A673 (cell line): ENCODE data around the gene ARFGAP2. TPM values are rescaled to one million over a fixed set of nuclear protein-coding genes. Genes with fewer than 3 reads are reported as not detected.

Experiments
- BruUV-seq: library from RNA; stranded (reverse); fragments of 400-500 nt; replicated peaks from 2 replicates; lab custom pipeline; 2021; lab: Mats Ljungman, UMichigan
- CTCF ChIA-PET: fragments of 300-600 bp; sonication (Branson Sonifier 250); formaldehyde crosslinking; loops from one replicate; lab custom pipeline; 2022; ENCODE audit warnings: antibody characterized with exemption; lab: Charles Lee
- POLR2A ChIA-PET: fragments of 300-600 bp; sonication (Branson Sonifier 250); formaldehyde crosslinking; loops from one replicate; lab custom pipeline; 2022; ENCODE audit warnings: antibody characterized with exemption; ENCODE audit not compliant: low non-redundant PET; lab: Charles Lee
- DNase-seq: peaks from one replicate; pipeline ENCODE4 v3.0.0-alpha.2; 2015; ENCODE audit warnings: low spot score
- H3K27ac ChIP-seq: fragments of 200-600 bp; sonication (generic); 2 replicates; pipeline ENCODE4 v1.5.1; 2016; ENCODE audit warnings: mixed run types, low read depth, mild to moderate bottlenecking, mixed read lengths, antibody characterized with exemption, low read length; ENCODE audit not compliant: poor library complexity, severe bottlenecking
- H3K27me3 ChIP-seq: fragments of 200-600 bp; sonication (generic); replicated peaks from 2 replicates; pipeline ENCODE4 v1.6.1; 2017; ENCODE audit warnings: mixed run types, low read depth, mild to moderate bottlenecking, mixed read lengths, antibody characterized with exemption, low read length; ENCODE audit not compliant: insufficient read depth, poor library complexity
- H3K36me3 ChIP-seq: fragments of 200-600 bp; sonication (generic); 2 replicates; pipeline ENCODE4 v1.6.1; 2016; ENCODE audit warnings: mixed run types, mild to moderate bottlenecking, mixed read lengths, antibody characterized with exemption, low read length; ENCODE audit not compliant: insufficient read depth, poor library complexity, severe bottlenecking
- H3K4me1 ChIP-seq: fragments of 200-600 bp; sonication (generic); 2 replicates; pipeline ENCODE4 v1.6.1; 2017; ENCODE audit warnings: mixed run types, mild to moderate bottlenecking, mixed read lengths, antibody characterized with exemption, low read length; ENCODE audit not compliant: insufficient read depth, poor library complexity, severe bottlenecking
- H3K4me3 ChIP-seq: fragments of 200-600 bp; sonication (generic); 2 replicates; pipeline ENCODE4 v1.5.1; 2016; ENCODE audit warnings: low read depth, mixed run types, mild to moderate bottlenecking, mixed read lengths, low read length; ENCODE audit not compliant: poor library complexity, severe bottlenecking
- H3K9me3 ChIP-seq: fragments of 200-600 bp; sonication (generic); 2 replicates; pipeline ENCODE4 v1.6.1; 2016; ENCODE audit warnings: mixed run types, low read depth, mild to moderate bottlenecking, mixed read lengths, antibody characterized with exemption, low read length; ENCODE audit not compliant: poor library complexity, severe bottlenecking
- CTCF ChIP-seq: fragments of 300-800, 200-600 bp; sonication (generic); conservative IDR thresholded peaks from 2 replicates; pipeline ENCODE4 v1.5.1; 2017; ENCODE audit warnings: low read depth, mild to moderate bottlenecking, antibody characterized with exemption, low read length, moderate library complexity, mixed read lengths
- EZH2 ChIP-seq: fragments of 200-600 bp; sonication (generic); IDR thresholded peaks from 2 replicates; pipeline ENCODE4 v1.6.1; 2017; ENCODE audit warnings: borderline replicate concordance, low read depth, mild to moderate bottlenecking, mixed read lengths, antibody characterized with exemption, low read length; ENCODE audit not compliant: poor library complexity, severe bottlenecking
- intact Hi-C: fragments of 100-400 bp; cut with micrococcal nuclease; formaldehyde crosslinking; loops from one replicate; pipeline ENCODE4 v1.10.0; 2022; ENCODE audit not compliant: unreplicated experiment
- total RNA-seq: library from RNA; stranded (reverse); gene quantifications from 2 replicates; pipeline ENCODE4 v1.2.3, GENCODE V29; 2021

Gene ARFGAP2
- total RNA-seq, 1 experiment from 2014 or later, result 179 TPM

GRCh38 chr11:47161134-47161854 is 15.4 kb downstream of the ARFGAP2 start:
- no peak overlapping the region for H3K4me3 ChIP-seq
- no peaks in the 10 kb centered on the region for H3K27me3 ChIP-seq
- no peak overlapping the region for H3K27ac ChIP-seq
- intact Hi-C loops, result loop anchor here (1.0 kb wide), 2 partner anchors 194 to 272 kb away; no protein-coding TSS in a partner anchor
- TF ChIP-seq CTCF (peak; percentile 84), EZH2 (no peak)
- no TSS peak for BruUV-seq
- no peaks in the 10 kb centered on the region for H3K9me3 ChIP-seq
- H3K36me3 ChIP-seq, result peaks cover 28% of the 10 kb centered on the region
- no peaks in the 10 kb centered on the region for H3K4me1 ChIP-seq
- DNase-seq, result peak; percentile 89
- ChIA-PET POLR2A (interaction anchor here (0.6 kb wide), 1 partner anchor 185 kb away, joined by 3 read pairs; no protein-coding TSS in a partner anchor), CTCF (interaction anchor here (0.6 to 1.6 kb wide), 9 partner anchors 78 to 362 kb away, joined by 3 to 11 read pairs (median 4); no protein-coding TSS in a partner anchor)

- ChIA-PET CTCF (interaction anchor here (0.6 to 1.6 kb wide), 8 partner anchors 78 to 361 kb away, joined by 3 to 11 read pairs (median 4); no protein-coding TSS in a partner anchor), POLR2A (interaction anchor here (0.6 kb wide), 1 partner anchor 185 kb away, joined by 3 read pairs; no protein-coding TSS in a partner anchor)
- H3K9me3 ChIP-seq, result no peaks in the 10 kb centered on the region
- H3K4me1 ChIP-seq, result no peaks in the 10 kb centered on the region
- peaks cover 23% of the 10 kb centered on the region for H3K36me3 ChIP-seq
- TF ChIP-seq EZH2 (no peak), CTCF (no peak)
- H3K4me3 ChIP-seq, result no peak overlapping the region
- H3K27ac ChIP-seq, result no peak overlapping the region
- H3K27me3 ChIP-seq, result no peaks in the 10 kb centered on the region
- intact Hi-C loops, result loop anchor here (1.0 kb wide), 2 partner anchors 195 to 271 kb away; no protein-coding TSS in a partner anchor
- DNase-seq, result no peak
- BruUV-seq, result no TSS peak
Measured at GRCh38 chr11:47160753-47161133, 15.9 kb downstream of the ARFGAP2 start.

- Histone ChIP-seq H3K27me3 (no peaks in the 10 kb centered on the region), H3K36me3 (no peaks in the 10 kb centered on the region), H3K9me3 (no peaks in the 10 kb centered on the region), H3K4me3 (no peak overlapping the region), H3K4me1 (no peaks in the 10 kb centered on the region), H3K27ac (no peak overlapping the region)
- TF ChIP-seq CTCF (no peak), EZH2 (no peak)
- intact Hi-C loops, result loop anchor here (10.0 kb wide), 1 partner anchor 453 kb away; the partner anchor contains the start of genes ARHGAP1 and ZNF408
- BruUV-seq, result no TSS peak
- CTCF ChIA-PET, result no interaction called here
- POLR2A ChIA-PET, result no interaction called here
- no peak for DNase-seq
Measured at GRCh38 chr11:47158242-47158641, 18.4 kb downstream of the ARFGAP2 start.
